22Rv1 (cell line): ENCODE results near the gene KLHL17.

Experiments
- H3K27ac ChIP-seq: fragments of 450-650 bp; 2 replicates; pipeline ENCODE4 v1.5.1; 2017
- ZFX ChIP-seq: fragments of 450-650 bp; IDR thresholded peaks from 2 replicates; pipeline ENCODE4 v1.6.1; 2017; ENCODE audit warnings: antibody characterized with exemption, borderline replicate concordance
- TF ChIP-seq, protein P1 (sequence below): fragments of 450-650 bp; IDR thresholded peaks from 2 replicates; pipeline ENCODE4 v1.5.1; 2017; ENCODE audit warnings: mild to moderate bottlenecking

KLHL17 gene

DNA sequence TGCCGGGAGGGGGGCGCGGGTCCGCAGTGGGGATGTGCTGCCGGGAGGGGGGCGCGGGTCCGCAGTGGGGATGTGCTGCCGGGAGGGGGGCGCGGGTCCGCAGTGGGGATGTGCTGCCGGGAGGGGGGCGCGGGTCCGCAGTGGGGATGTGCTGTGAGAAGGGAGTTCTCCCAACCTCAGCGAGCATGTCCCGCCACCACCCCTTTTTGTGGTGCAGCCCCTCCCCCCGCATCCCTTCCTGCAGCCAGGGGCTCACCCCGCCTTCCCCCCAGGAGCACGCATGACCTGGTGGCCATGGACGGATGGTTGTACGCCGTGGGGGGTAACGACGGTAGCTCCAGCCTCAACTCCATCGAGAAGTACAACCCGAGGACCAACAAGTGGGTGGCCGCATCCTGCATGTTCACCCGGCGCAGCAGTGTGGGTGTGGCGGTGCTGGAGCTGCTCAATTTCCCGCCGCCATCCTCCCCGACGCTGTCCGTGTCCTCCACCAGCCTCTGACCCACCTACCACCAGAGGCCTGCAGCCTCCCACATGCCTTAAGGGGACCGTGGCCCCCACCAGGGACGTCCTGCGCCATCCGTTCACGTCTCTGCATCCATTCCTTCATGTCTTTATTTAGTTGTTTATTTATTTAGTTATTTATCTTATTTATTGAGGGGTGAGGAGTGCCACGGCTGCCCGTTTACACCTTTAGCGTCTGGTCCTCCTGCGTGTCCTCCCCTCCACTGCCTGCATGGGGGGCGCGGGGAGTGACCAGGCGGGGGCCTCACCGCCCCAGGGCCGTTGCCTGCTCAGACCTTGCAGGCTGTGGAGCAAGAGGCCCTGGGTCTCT, 4.5 kb downstream of the KLHL17 start:
- TF ChIP-seq, protein P1, sequence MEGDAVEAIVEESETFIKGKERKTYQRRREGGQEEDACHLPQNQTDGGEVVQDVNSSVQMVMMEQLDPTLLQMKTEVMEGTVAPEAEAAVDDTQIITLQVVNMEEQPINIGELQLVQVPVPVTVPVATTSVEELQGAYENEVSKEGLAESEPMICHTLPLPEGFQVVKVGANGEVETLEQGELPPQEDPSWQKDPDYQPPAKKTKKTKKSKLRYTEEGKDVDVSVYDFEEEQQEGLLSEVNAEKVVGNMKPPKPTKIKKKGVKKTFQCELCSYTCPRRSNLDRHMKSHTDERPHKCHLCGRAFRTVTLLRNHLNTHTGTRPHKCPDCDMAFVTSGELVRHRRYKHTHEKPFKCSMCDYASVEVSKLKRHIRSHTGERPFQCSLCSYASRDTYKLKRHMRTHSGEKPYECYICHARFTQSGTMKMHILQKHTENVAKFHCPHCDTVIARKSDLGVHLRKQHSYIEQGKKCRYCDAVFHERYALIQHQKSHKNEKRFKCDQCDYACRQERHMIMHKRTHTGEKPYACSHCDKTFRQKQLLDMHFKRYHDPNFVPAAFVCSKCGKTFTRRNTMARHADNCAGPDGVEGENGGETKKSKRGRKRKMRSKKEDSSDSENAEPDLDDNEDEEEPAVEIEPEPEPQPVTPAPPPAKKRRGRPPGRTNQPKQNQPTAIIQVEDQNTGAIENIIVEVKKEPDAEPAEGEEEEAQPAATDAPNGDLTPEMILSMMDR: no peak
- TF ChIP-seq ZFX: no peak
- H3K27ac ChIP-seq: no peak overlapping the region

DNA sequence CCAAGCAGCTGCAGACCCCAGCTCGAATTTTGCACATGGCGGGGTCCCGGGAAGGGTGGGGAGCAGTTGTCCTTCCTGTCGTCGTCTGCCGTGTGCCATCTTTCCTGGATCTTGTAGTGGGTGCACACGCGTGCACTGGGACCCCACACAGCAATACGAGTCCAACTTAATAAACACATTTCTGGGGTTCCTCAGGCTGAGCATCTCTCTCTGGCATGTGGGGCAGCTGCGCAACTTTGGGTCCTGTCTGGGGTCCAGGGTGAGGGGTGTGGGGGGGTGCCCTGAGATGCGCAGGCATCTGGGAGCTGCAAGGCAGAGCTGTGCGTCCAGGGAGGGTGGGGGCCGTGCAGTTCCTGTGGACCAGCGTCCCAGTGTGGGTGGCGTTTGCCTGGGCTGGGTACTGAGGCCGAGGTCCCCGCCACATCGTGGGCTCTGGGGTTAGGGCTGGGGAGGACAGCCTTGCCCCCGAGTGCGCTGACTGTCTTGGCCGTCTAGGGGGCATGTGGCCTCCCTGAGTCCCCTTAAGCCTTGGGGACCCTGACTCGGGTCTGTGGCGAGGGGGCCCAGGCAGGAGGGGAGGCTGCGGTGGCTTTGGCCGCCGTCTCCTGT, 5.2 kb downstream of the KLHL17 start:
- peak overlapping the region; percentile 89 for H3K27ac ChIP-seq
- TF ChIP-seq, protein P1: no peak
- TF ChIP-seq ZFX: no peak

DNA sequence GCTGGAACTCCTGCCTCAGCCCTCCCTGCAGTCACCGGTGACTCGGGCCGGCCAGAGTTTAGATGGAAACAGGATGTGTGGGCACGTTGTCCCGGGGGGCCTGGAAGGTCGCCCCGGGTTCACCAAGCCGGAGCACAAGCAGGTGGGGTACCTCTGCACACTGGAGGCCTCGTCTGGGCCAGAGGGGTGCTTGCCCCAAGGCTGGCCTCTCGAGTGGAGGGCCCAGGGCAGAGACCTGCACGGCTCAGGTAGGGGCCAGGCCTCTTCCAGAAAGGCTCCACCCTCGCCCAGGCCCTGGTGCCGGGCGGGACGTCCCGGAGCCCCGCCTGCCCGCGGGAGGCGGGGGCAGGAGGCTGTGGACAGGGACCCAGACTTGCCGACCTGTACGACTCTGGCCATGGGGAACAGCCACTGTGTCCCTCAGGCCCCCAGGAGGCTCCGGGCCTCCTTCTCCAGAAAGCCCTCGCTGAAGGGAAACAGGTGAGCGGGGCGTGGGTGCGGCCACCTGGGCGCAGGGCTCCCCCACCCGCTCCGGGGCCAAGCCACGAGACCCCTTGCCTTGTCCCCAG, 5.8 kb downstream of the KLHL17 start, which contains the start of gene PLEKHN1:
Gene PLEKHN1, plus strand, starts transcription at position 348 of the 569 bp plus-strand sequence. Its CDS starts 50 bp downstream, at position 398.
- no peak for TF ChIP-seq ZFX
- TF ChIP-seq, protein P1: no peak
- peak within 1 kb of the TSS; percentile 89 for H3K27ac ChIP-seq

DNA sequence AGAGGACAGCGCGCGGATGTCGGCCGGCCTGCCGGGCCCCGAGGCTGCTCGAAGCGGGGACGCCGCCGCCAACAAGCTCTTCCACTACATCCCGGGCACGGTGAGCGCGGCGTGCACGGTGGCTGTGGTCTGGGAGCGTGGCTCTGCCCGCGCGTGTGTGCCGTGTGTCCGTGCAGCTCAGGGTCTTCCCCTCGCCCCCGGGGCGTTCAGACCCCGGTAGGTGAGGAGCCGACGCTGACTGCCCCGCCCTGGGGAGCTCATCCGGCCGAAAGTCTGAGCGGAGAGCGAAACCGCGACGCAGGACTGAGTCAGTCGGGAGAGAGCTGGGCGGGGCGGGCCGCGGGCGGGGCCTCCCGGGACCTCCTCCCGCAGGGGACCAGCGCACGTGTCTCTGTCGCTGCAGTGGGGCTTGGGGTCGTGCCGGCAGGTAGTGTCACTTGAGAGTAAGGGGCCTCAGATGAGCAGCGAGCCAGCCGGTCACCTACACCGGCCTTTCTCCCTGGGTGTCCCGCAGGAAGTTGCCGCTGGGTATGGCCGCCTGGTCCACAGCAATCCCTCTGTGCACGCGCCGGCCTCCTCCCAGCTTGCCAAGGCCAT, 6.4 kb downstream of the KLHL17 start:
- peak overlapping the region; percentile 89 for H3K27ac ChIP-seq
- TF ChIP-seq, protein P1: no peak
- no peak for TF ChIP-seq ZFX

DNA sequence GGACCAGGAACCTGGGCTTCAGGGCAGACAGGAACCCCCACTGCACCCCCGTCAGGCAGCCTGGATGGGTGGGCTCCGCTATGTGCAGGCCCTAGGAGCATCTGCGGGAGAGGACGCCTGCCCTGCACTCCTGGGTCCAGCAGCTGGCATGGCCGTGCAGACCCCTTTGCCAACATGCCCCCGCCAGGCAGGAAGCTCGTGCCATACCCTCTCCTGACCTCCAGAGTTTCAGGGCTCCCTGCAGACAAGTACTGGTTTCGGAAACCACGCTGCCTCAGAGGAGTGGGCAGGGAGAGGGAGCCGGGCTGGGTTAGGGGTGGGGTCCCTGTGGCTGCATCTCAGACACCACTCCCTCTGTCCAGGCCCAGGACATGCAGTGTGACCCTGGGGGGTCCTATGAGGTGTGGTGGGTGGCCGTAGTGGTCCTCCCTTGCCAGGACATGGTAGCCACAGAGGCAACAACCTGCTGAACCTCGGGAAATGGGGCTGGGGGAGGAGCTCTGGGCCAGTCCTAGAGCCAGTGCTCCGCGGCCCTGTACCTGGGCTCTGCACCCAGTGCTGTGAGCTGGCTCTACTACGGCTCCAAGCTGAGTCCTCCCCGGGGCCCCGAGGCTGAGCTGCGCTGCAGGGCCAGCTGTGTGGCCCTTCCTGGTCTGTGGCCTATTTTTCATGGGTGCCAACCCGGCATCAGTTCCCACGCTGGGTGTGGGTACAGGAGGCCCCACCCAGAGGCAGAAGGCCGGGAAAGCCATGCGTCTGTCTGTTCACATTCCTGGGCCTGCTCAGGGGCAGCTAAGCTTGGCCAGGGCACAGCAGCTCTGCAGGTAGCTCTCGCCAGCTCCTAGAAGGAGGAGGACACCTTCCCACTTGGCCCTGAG, 7.3 kb downstream of the KLHL17 start:
- peak overlapping the region; percentile 89; the same call in 1 of the 2 replicates for H3K27ac ChIP-seq
- TF ChIP-seq, protein P1: no peak
- no peak for TF ChIP-seq ZFX

DNA sequence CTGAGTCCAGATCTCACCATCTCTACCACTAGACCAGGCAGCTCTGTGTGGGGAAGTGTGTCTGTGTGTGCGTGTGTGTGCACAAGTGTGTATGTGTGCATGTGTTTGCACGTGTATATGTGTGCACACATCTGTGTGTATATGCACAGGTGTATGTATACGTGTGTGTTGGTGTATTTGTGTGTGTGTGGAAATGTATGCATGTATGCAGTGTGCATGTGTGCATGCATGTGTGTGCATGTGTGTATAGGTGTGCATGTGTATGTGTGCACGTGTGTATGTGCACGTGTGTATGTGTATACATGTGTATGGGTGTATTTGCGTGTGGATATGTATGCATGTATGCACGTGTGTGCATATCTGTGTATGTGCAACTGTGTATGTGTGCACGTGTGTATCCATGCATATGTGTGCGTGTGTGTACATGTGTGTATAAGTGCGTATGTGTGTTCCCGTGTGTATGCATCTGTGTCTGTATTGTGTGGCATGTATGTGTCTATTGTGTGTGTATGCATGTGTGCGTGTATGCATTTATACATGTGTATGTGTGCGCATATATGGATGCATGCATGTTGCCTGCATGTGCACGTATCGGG, 9.0 kb downstream of the KLHL17 start:
- TF ChIP-seq ZFX: no peak
- TF ChIP-seq, protein P1: no peak
- H3K27ac ChIP-seq: no peak overlapping the region
